Chondrocyte (in vitro differentiated cells): Measurements from ENCODE around the gene MEGF10. TPM values are rescaled to one million over a fixed set of nuclear protein-coding genes. Genes with fewer than 3 reads are reported as not detected.
A peak's percentile ranks its signal among the peaks of the same experiment; 100 is the strongest.
"Not testable (repeated sequence)": the region's sequence is repeated elsewhere in the genome, so short reads cannot be mapped to it uniquely, and the experiment has no call there.

Experiments
- DNase-seq: peaks from one replicate; pipeline ENCODE4 v3.0.0; 2021; ENCODE audit warnings: mixed read lengths, low spot score
- H3K27ac Mint-ChIP-seq: one replicate; pipeline ENCODE4 v1.8.0; 2021; ENCODE audit warnings: mild to moderate bottlenecking, moderate library complexity, mixed read lengths; ENCODE audit not compliant: unreplicated experiment
- H3K27me3 Mint-ChIP-seq: 2 replicates; pipeline ENCODE4 v1.8.0; 2021; ENCODE audit warnings: low read depth, mixed read lengths
- H3K36me3 Mint-ChIP-seq: 2 replicates; pipeline ENCODE4 v1.8.0; 2021; ENCODE audit warnings: low read depth, mixed read lengths
- H3K4me1 Mint-ChIP-seq: 2 replicates; pipeline ENCODE4 v1.8.0; 2021; ENCODE audit warnings: low read depth, mild to moderate bottlenecking, mixed read lengths
- H3K4me3 Mint-ChIP-seq: one replicate; pipeline ENCODE4 v1.8.0; 2021; ENCODE audit warnings: mild to moderate bottlenecking, moderate library complexity, mixed read lengths; ENCODE audit not compliant: unreplicated experiment
- H3K9me3 Mint-ChIP-seq: 2 replicates; pipeline ENCODE4 v1.8.0; 2021; ENCODE audit warnings: low read depth, mixed read lengths
- CTCF ChIP-seq: fragments of 200-600 bp; sonication (generic); IDR thresholded peaks from 2 replicates; pipeline ENCODE4 v1.5.0; 2021; ENCODE audit warnings: antibody characterized with exemption, mild to moderate bottlenecking, moderate library complexity
- long read RNA-seq: library from polyadenylated mRNA; stranded (forward); transcript quantifications from one replicate; pipeline ENCODE4 v2.0.0, GENCODE V29; 2021
- total RNA-seq: library from RNA; stranded (reverse); gene quantifications from 3 replicates; pipeline ENCODE4 v1.2.1, GENCODE V29; 2021

MEGF10 gene
- 6.6 to 10.8 TPM (median 7.8 TPM) in 3 replicates for total RNA-seq
- long read RNA-seq, full-length matches to known transcripts, result 3 of 5 reads
- long read RNA-seq, partial matches to known transcripts, result 1 of 5 reads
- long read RNA-seq, other reads (novel, unspliced or antisense), result 1 of 5 reads

GRCh38 chr5:127290019-127290945 is at the start of gene MEGF10:
Gene MEGF10, plus strand, starts transcription at chr5:127290796. Its CDS starts 40,513 bp downstream, at chr5:127331309.
- Mint-ChIP-seq H3K36me3 (peaks cover 3% of the 10 kb centered on the region), H3K4me1 (peaks cover 27% of the 10 kb centered on the region), H3K4me3 (peak within 1 kb of the TSS; percentile 85), H3K27me3 (no peaks in the 10 kb centered on the region), H3K9me3 (peaks cover 11% of the 10 kb centered on the region), H3K27ac (peak within 1 kb of the TSS; percentile 34)
- TF ChIP-seq CTCF, result peak; percentile 94
- no peak for DNase-seq

- Mint-ChIP-seq H3K27me3 (no peaks in the 10 kb centered on the region), H3K4me1 (peaks cover 14% of the 10 kb centered on the region), H3K9me3 (peaks cover 7% of the 10 kb centered on the region), H3K36me3 (no peaks in the 10 kb centered on the region), H3K4me3 (no peak overlapping the region), H3K27ac (peak overlapping the region; percentile 6)
- no peak for TF ChIP-seq CTCF
- no peak for DNase-seq
These were observed 47.6 kb upstream of the MEGF10 start for GRCh38 chr5:127243011-127243410.

- no peaks in the 10 kb centered on the region for H3K27me3 Mint-ChIP-seq
These were observed 35.8 kb upstream of the MEGF10 start for GRCh38 chr5:127254729-127255284.

GRCh38 chr5:127256886-127257597 is 33.6 kb upstream of the MEGF10 start:
- Mint-ChIP-seq H3K36me3 (peaks cover 6% of the 10 kb centered on the region), H3K9me3 (peaks cover 15% of the 10 kb centered on the region), H3K27me3 (peaks cover 2% of the 10 kb centered on the region), H3K4me3 (no peak overlapping the region), H3K27ac (no peak overlapping the region), H3K4me1 (no peaks in the 10 kb centered on the region)
- TF ChIP-seq CTCF, result no peak
- DNase-seq, result no peak

More at GRCh38 chr5:127254729-127255284, 35.8 kb upstream of the MEGF10 start:
- TF ChIP-seq CTCF, result no peak
- Mint-ChIP-seq H3K9me3 (peaks cover 15% of the 10 kb centered on the region), H3K27ac (no peak overlapping the region), H3K4me3 (no peak overlapping the region), H3K4me1 (no peaks in the 10 kb centered on the region), H3K36me3 (peaks cover 6% of the 10 kb centered on the region)
- no peak for DNase-seq

- Mint-ChIP-seq H3K4me3 (no peak overlapping the region), H3K27me3 (peaks cover 2% of the 10 kb centered on the region), H3K36me3 (no peaks in the 10 kb centered on the region), H3K4me1 (no peaks in the 10 kb centered on the region), H3K9me3 (no peaks in the 10 kb centered on the region), H3K27ac (no peak overlapping the region)
- no peak for TF ChIP-seq CTCF
- no peak for DNase-seq
These were observed 29.9 kb upstream of the MEGF10 start for GRCh38 chr5:127260686-127261085.

GRCh38 chr5:127265473-127265872 is 25.1 kb upstream of the MEGF10 start:
- DNase-seq, H3K27ac Mint-ChIP-seq, H3K36me3 Mint-ChIP-seq, H3K4me1 Mint-ChIP-seq, H3K4me3 Mint-ChIP-seq, H3K9me3 Mint-ChIP-seq, H3K27me3 Mint-ChIP-seq: not testable (repeated sequence)

- peak; percentile 82 for DNase-seq
- H3K27me3 Mint-ChIP-seq, H3K27ac Mint-ChIP-seq, H3K4me3 Mint-ChIP-seq, H3K4me1 Mint-ChIP-seq: not testable (repeated sequence)
- Mint-ChIP-seq H3K36me3 (peaks cover 12% of the 10 kb centered on the region), H3K9me3 (peaks cover 26% of the 10 kb centered on the region)
These were observed 22.3 kb upstream of the MEGF10 start for GRCh38 chr5:127268342-127268741.
